H1 (cell line): Measurements from ENCODE around the gene TRAF5.

Source experiments
- ATF2 ChIP-seq: IDR thresholded peaks from 2 replicates; pipeline ENCODE4 v1.6.1; 2012; ENCODE audit warnings: low read length, inconsistent platforms
- CBX5 ChIP-seq: fragments of 300-800, 300-1000 bp; sonication (generic); IDR thresholded peaks from 2 replicates; pipeline ENCODE4 v1.7.1; 2016; ENCODE audit warnings: antibody characterized with exemption, low read length, low read depth
- CREB1 ChIP-seq: IDR thresholded peaks from 2 replicates; pipeline ENCODE4 v1.6.1; 2012; ENCODE audit warnings: inconsistent platforms
- JUND ChIP-seq: IDR thresholded peaks from 2 replicates; pipeline ENCODE4 v1.6.1; 2011; ENCODE audit warnings: mild to moderate bottlenecking, improper control_type of control experiment, low read length
- POLR2A ChIP-seq, 2 experiments: IDR thresholded peaks; 1 replicate in 1 of 2; 2 replicates in 1 of 2; pipeline ENCODE4 v1.6.1; 2011; ENCODE audit warnings: low read depth in 2 of 2, low read length in 2 of 2, mild to moderate bottlenecking in 2 of 2; ENCODE audit errors: control extremely low read depth in 1 of 2
- SUZ12 ChIP-seq: fragments of 200-600 bp; sonication (generic); IDR thresholded peaks from 2 replicates; pipeline ENCODE4 v1.6.1; 2012; ENCODE audit warnings: mild to moderate bottlenecking, inconsistent platforms, low read length, moderate library complexity, mixed read lengths

- no peak for TF ChIP-seq CBX5
- no peak for TF ChIP-seq CREB1
- TF ChIP-seq JUND: no peak
- no peak for TF ChIP-seq SUZ12
- TF ChIP-seq POLR2A (IDR thresholded peaks at IDR 0.05; ENCODE audit: control extremely low read depth in 1 of 2, low read depth in 2 of 2, low read length in 2 of 2): no peak
- TF ChIP-seq ATF2: no peak
These were observed 3.8 kb downstream of the TRAF5 start for GRCh38 chr1:211330282-211330936.
